IMR-90 (cell line): ENCODE measurements around the gene TENT5C. TPM values are rescaled to one million over a fixed set of nuclear protein-coding genes. Genes with fewer than 3 reads are reported as not detected.

Experiments used
- ATAC-seq: fragments of 200-7000 bp; cut with Tn5 transposase; 2 replicates; pipeline ENCODE4 v1.9.1; 2020; ENCODE audit warnings: low read depth, mild to moderate bottlenecking, moderate library complexity
- BruUV-seq: library from RNA; stranded (reverse); fragments of 400-500 nt; replicated peaks from 2 replicates; lab custom pipeline; 2021; lab: Mats Ljungman, UMichigan
- CTCF ChIA-PET: fragments of 300-600 bp; formaldehyde crosslinking; extraction: SDS; loops from one replicate; lab custom pipeline; 2021; ENCODE audit warnings: antibody characterized with exemption; lab: Yijun Ruan, JAX
- POLR2A ChIA-PET: fragments of 300-600 bp; sonication (Branson Sonifier 250); formaldehyde crosslinking; loops from one replicate; lab custom pipeline; 2022; ENCODE audit warnings: antibody characterized with exemption; ENCODE audit not compliant: unreplicated experiment; lab: Charles Lee
- DNase-seq: peaks from one replicate; pipeline ENCODE4 v3.0.0; 2013
- H2AFZ ChIP-seq: replicated peaks from 2 replicates; pipeline ENCODE3; 2013; ENCODE audit warnings: low read length, mild to moderate bottlenecking; ENCODE audit not compliant: poor library complexity
- H2AK5ac ChIP-seq: 2 replicates; pipeline ENCODE4 v1.6.1; 2013; ENCODE audit warnings: low read depth, low read length, inconsistent platforms
- H2AK9ac ChIP-seq: replicated peaks from 2 replicates; pipeline ENCODE3; 2013; ENCODE audit warnings: mild to moderate bottlenecking, low read depth, low read length, moderate library complexity; ENCODE audit not compliant: poor library complexity
- H2BK120ac ChIP-seq: 2 replicates; pipeline ENCODE4 v1.6.1; 2013; ENCODE audit warnings: low read depth, low read length, inconsistent platforms
- H2BK15ac ChIP-seq: 3 replicates; pipeline ENCODE4 v1.6.1; 2013; ENCODE audit warnings: low read depth, low read length, inconsistent platforms
- H2BK20ac ChIP-seq: 2 replicates; pipeline ENCODE4 v1.6.1; 2013; ENCODE audit warnings: low read depth, mild to moderate bottlenecking, inconsistent platforms, low read length, moderate library complexity
- H2BK5ac ChIP-seq: 2 replicates; pipeline ENCODE4 v1.6.1; 2013; ENCODE audit warnings: mild to moderate bottlenecking, low read depth, low read length, inconsistent platforms; ENCODE audit not compliant: poor library complexity, severe bottlenecking
- H3K14ac ChIP-seq: replicated peaks from 2 replicates; pipeline ENCODE4 v1.6.1; 2013; ENCODE audit warnings: low read depth, low read length, inconsistent platforms
- H3K18ac ChIP-seq: 2 replicates; pipeline ENCODE4 v1.6.1; 2013; ENCODE audit warnings: low read depth, low read length, control low read depth
- H3K23ac ChIP-seq: 2 replicates; pipeline ENCODE4 v1.6.1; 2013; ENCODE audit warnings: low read depth, low read length, inconsistent platforms
- H3K27ac ChIP-seq: 2 replicates; pipeline ENCODE4 v1.5.1; 2013; ENCODE audit warnings: mild to moderate bottlenecking, control low read depth, low read length; ENCODE audit not compliant: insufficient read depth
- H3K27me3 ChIP-seq: 2 replicates; pipeline ENCODE4 v1.6.1; 2013; ENCODE audit warnings: low read length; ENCODE audit not compliant: control insufficient read depth, insufficient read depth
- H3K36me3 ChIP-seq: 2 replicates; pipeline ENCODE4 v1.6.1; 2013; ENCODE audit warnings: low read length, mixed read lengths; ENCODE audit not compliant: control insufficient read depth, insufficient read depth
- H3K4ac ChIP-seq: 2 replicates; pipeline ENCODE4 v1.6.1; 2013; ENCODE audit warnings: low read depth, low read length, inconsistent platforms
- H3K4me1 ChIP-seq: 2 replicates; pipeline ENCODE4 v1.6.1; 2013; ENCODE audit warnings: low read length, mixed read lengths; ENCODE audit not compliant: control insufficient read depth, insufficient read depth
- H3K4me2 ChIP-seq: 2 replicates; pipeline ENCODE4 v1.6.1; 2013; ENCODE audit warnings: low read depth, mild to moderate bottlenecking, control low read depth, low read length, moderate library complexity
- H3K4me3 ChIP-seq: 2 replicates; pipeline ENCODE4 v1.5.1; 2013; ENCODE audit warnings: low read depth, mild to moderate bottlenecking, control low read depth, low read length, moderate library complexity; ENCODE audit not compliant: insufficient read depth
- H3K56ac ChIP-seq: 2 replicates; pipeline ENCODE4 v1.6.1; 2013; ENCODE audit warnings: low read length, inconsistent platforms; ENCODE audit not compliant: insufficient read depth; ENCODE audit errors: extremely low read depth
- H3K79me1 ChIP-seq, 2 experiments: 2 replicates each; pipeline ENCODE4 v1.6.1; 2013; ENCODE audit warnings: low read length in 2 of 2, inconsistent platforms in 1 of 2, low read depth in 1 of 2
- H3K9ac ChIP-seq: 2 replicates; pipeline ENCODE4 v1.6.1; 2013; ENCODE audit warnings: low read depth, low read length, control low read depth
- H3K9me1 ChIP-seq: 2 replicates; pipeline ENCODE4 v1.6.1; 2013; ENCODE audit warnings: low read length, inconsistent platforms; ENCODE audit not compliant: insufficient read depth
- H3K9me3 ChIP-seq: 2 replicates; pipeline ENCODE4 v1.6.1; 2013; ENCODE audit warnings: low read length; ENCODE audit not compliant: control insufficient read depth, insufficient read depth
- H4K20me1 ChIP-seq: 2 replicates; pipeline ENCODE4 v1.6.1; 2013; ENCODE audit warnings: low read length, inconsistent platforms; ENCODE audit not compliant: insufficient read depth
- H4K5ac ChIP-seq: 2 replicates; pipeline ENCODE4 v1.6.1; 2013; ENCODE audit warnings: mild to moderate bottlenecking, low read depth, low read length, control low read depth
- H4K8ac ChIP-seq, 2 experiments: 2 replicates each; pipeline ENCODE4 v1.6.1; 2013; ENCODE audit warnings: low read depth in 2 of 2, low read length in 2 of 2, control low read depth in 1 of 2, inconsistent platforms in 1 of 2
- H4K91ac ChIP-seq: 2 replicates; pipeline ENCODE4 v1.6.1; 2013; ENCODE audit warnings: low read depth, low read length, inconsistent platforms; ENCODE audit not compliant: insufficient read depth
- BHLHE40 ChIP-seq: fragments of 150-350 bp; IDR thresholded peaks from 2 replicates; pipeline ENCODE4 v1.6.1; 2016; ENCODE audit warnings: mild to moderate bottlenecking, low read depth, low read length
- CEBPB ChIP-seq: IDR thresholded peaks from 2 replicates; pipeline ENCODE4 v1.6.1; 2012; ENCODE audit warnings: low read depth, low read length, improper control_type of control experiment
- CTCF ChIP-seq: conservative IDR thresholded peaks from 2 replicates; pipeline ENCODE4 v1.5.1; 2012; ENCODE audit warnings: mild to moderate bottlenecking, low read depth, low read length, improper control_type of control experiment
- FOS ChIP-seq: fragments of 150-350 bp; IDR thresholded peaks from 2 replicates; pipeline ENCODE4 v1.6.1; 2016; ENCODE audit warnings: low read depth, low read length
- MAFK ChIP-seq: IDR thresholded peaks from 2 replicates; pipeline ENCODE4 v1.6.1; 2012; ENCODE audit warnings: low read depth, low read length, improper control_type of control experiment
- POLR2A ChIP-seq: IDR thresholded peaks from 2 replicates; pipeline ENCODE4 v1.6.1; 2012; ENCODE audit warnings: mild to moderate bottlenecking, low read depth, low read length
- SMC3 ChIP-seq: fragments of 150-350 bp; IDR thresholded peaks from 2 replicates; pipeline ENCODE4 v1.6.1; 2016; ENCODE audit warnings: low read depth, mild to moderate bottlenecking, antibody characterized with exemption, low read length, moderate library complexity
- WGBS, 2 experiments: methylation state at CpG; one replicate each; pipeline versions ENCODE4 v1.1.5 to v1.1.7; 2013; ENCODE audit warnings: missing lambda C conversion rate in 2 of 2; ENCODE audit not compliant: insufficient read length in 1 of 2; ENCODE audit errors: extremely low coverage in 2 of 2; 5-methylcytosine and 5-hydroxymethylcytosine counted together
- dilution Hi-C: fragments of 300-500 bp; cut with HindIII; formaldehyde crosslinking; loops from one replicate; pipeline ENCODE4 v1.14.3; 2018; ENCODE audit warnings: low sequenced_read_pairs; ENCODE audit not compliant: unreplicated experiment
- in situ Hi-C: fragments of 300-500 bp; cut with MboI; formaldehyde crosslinking; loops from 3 replicates; pipeline ENCODE4 v1.14.3; 2019; ENCODE audit warnings: low sequenced_read_pairs, inconsistent platforms, mixed read lengths
- intact Hi-C: fragments of 100-400 bp; cut with micrococcal nuclease; formaldehyde crosslinking; loops from 2 replicates; pipeline ENCODE4 v1.10.0; 2022
- polyA plus RNA-seq, 3 experiments: library from polyadenylated mRNA; depleted of rRNA; stranded (reverse); fragments of >200 nt; gene quantifications; 2 replicates each; pipeline ENCODE4 v1.2.3, GENCODE V29; 2012; ENCODE audit warnings: low replicate concordance in 1 of 3
- total RNA-seq: library from RNA; depleted of rRNA; stranded (reverse); fragments of >200 nt; gene quantifications from 2 replicates; pipeline ENCODE4 v1.2.3, GENCODE V29; 2012

The TENT5C gene
- total and polyA plus RNA-seq, 2 of the 4 experiments (the other 2 are of a cell fraction), result 1.5 to 4.1 TPM

GRCh38 chr1:117600966-117601365 is 4.9 kb upstream of the TENT5C start:
- H2BK5ac ChIP-seq, result no peak overlapping the region
- H3K4me2 ChIP-seq, result no peak overlapping the region
- H3K79me1 ChIP-seq, result peaks cover 0 to under 1% of the 10 kb centered on the region in 2 experiments; a peak in 1 of 4 replicates
- H3K56ac ChIP-seq, result no peak overlapping the region
- peaks cover 12% of the 10 kb centered on the region for H3K27me3 ChIP-seq
- no peak overlapping the region for H2AK9ac ChIP-seq
- no peak overlapping the region for H3K27ac ChIP-seq
- no peak overlapping the region for H3K4ac ChIP-seq
- H2BK15ac ChIP-seq, result no peak overlapping the region
- H3K4me3 ChIP-seq, result no peak overlapping the region
- dilution Hi-C loops (no loop called here), intact Hi-C loops (no loop called here), in situ Hi-C loops (loop anchor here (10.0 kb wide), 1 partner anchor 154 kb away; no protein-coding TSS in a partner anchor)
- H3K9ac ChIP-seq, result no peak overlapping the region
- no peak overlapping the region for H3K14ac ChIP-seq
- ChIA-PET CTCF (no interaction called here), POLR2A (no interaction called here)
- no peaks in the 10 kb centered on the region for H3K9me3 ChIP-seq
- WGBS, 2 experiments, result no CpG with 5 or more reads among the region's 4 CpGs
- H3K23ac ChIP-seq, result no peak overlapping the region
- no peak overlapping the region for H4K91ac ChIP-seq
- ATAC-seq, result no peak
- H4K5ac ChIP-seq, result no peak overlapping the region
- peak; percentile 46 for DNase-seq
- no TSS peak for BruUV-seq
- peaks cover under 1% of the 10 kb centered on the region; the same call in 1 of the 2 replicates for H4K20me1 ChIP-seq
- H3K4me1 ChIP-seq, result no peaks in the 10 kb centered on the region
- 0 out of 2 replicates have a peak, but pooled peaks cover 4% of the 10 kb centered on the region for H3K9me1 ChIP-seq
- no peak overlapping the region for H2AFZ ChIP-seq
- no peak overlapping the region for H3K18ac ChIP-seq
- TF ChIP-seq CTCF (no peak), POLR2A (no peak), FOS (no peak), MAFK (no peak), BHLHE40 (no peak), SMC3 (no peak), CEBPB (no peak)
- H2AK5ac ChIP-seq, result no peak overlapping the region
- no peak overlapping the region for H2BK20ac ChIP-seq
- H4K8ac ChIP-seq, result no peak overlapping the region
- H2BK120ac ChIP-seq, result no peak overlapping the region
- H3K36me3 ChIP-seq, result no peaks in the 10 kb centered on the region
